DOHH2 (cell line): ENCODE results near the gene CYP46A1.

Experiments
- EZH2phosphoT487 ChIP-seq: fragments of 200-600 bp; sonication (generic); IDR thresholded peaks from 2 replicates; pipeline ENCODE4 v1.6.1; 2017; ENCODE audit warnings: borderline replicate concordance, mild to moderate bottlenecking, antibody characterized with exemption, low read length, moderate library complexity, mixed read lengths
- TF ChIP-seq, protein P1 (sequence below): fragments of 200-600 bp; sonication (generic); IDR thresholded peaks from one replicate; pipeline ENCODE4 v1.5.1; 2014; ENCODE audit warnings: antibody characterized with exemption, mild to moderate bottlenecking, low read depth, low read length; ENCODE audit not compliant: poor library complexity, severe bottlenecking

DNA sequence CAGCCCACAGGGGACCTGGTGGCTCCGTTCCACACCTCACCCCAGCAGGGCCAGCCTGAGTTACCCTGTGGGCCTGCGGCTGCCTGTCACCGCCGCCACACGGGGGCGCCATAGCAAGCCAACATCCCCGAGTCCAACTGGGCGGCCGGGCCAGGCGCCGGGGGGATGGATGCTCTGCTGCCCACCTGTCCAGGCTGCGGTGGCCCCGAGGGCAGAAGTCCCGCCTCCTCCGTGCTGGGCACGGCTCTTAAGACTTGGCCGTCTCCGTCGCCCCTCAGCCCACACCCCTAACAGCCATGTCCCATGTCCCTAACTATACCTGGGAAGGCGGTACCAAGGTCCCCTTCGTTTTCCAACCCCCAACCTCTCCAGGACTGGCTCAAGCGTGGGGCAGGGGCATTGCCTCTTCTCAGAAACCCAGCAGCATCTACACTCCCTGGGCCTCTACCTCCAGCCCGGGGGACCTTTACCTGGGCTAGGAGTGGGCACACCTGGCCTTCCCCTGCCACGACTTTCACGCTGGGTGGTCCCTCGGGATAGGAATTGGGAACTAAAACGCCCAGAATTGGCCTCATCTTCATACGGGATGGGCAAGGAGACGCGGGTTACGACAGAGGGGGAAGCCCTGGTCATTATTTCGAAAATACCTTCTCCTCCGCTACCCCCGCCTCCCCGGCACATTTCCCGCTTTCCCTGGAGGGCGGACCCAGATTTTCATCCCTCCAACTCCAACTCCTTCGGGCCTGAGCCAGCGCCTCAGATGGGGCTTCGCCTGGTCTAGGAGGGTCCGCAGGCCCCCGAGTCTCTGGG, 1.1 kb upstream of the CYP46A1 start:
- TF ChIP-seq, protein P1, sequence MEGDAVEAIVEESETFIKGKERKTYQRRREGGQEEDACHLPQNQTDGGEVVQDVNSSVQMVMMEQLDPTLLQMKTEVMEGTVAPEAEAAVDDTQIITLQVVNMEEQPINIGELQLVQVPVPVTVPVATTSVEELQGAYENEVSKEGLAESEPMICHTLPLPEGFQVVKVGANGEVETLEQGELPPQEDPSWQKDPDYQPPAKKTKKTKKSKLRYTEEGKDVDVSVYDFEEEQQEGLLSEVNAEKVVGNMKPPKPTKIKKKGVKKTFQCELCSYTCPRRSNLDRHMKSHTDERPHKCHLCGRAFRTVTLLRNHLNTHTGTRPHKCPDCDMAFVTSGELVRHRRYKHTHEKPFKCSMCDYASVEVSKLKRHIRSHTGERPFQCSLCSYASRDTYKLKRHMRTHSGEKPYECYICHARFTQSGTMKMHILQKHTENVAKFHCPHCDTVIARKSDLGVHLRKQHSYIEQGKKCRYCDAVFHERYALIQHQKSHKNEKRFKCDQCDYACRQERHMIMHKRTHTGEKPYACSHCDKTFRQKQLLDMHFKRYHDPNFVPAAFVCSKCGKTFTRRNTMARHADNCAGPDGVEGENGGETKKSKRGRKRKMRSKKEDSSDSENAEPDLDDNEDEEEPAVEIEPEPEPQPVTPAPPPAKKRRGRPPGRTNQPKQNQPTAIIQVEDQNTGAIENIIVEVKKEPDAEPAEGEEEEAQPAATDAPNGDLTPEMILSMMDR = peak; percentile 96
- TF ChIP-seq EZH2phosphoT487 = no peak
